Duodenal mucosa (tissue), 2 donors: Measurements from ENCODE around the gene HERPUD2.

ENCODE experiments used
- H3K27ac ChIP-seq: one replicate; pipeline ENCODE4 v1.7.0; 2013; ENCODE audit warnings: low read depth, low read length
- H3K27me3 ChIP-seq, 2 donors: one replicate each; pipeline ENCODE4 v1.7.0; 2013; ENCODE audit warnings: low read length in 2 of 2, control low read depth in 1 of 2; ENCODE audit not compliant: insufficient read depth in 2 of 2, control insufficient read depth in 1 of 2
- H3K36me3 ChIP-seq, 2 donors: one replicate each; pipeline ENCODE4 v1.7.0; 2013; ENCODE audit warnings: low read length in 2 of 2, control low read depth in 1 of 2; ENCODE audit not compliant: insufficient read depth in 2 of 2, control insufficient read depth in 1 of 2
- H3K4me1 ChIP-seq, 2 donors: one replicate each; pipeline ENCODE4 v1.7.0; 2013; ENCODE audit warnings: low read length in 2 of 2, control low read depth in 1 of 2; ENCODE audit not compliant: insufficient read depth in 2 of 2, control insufficient read depth in 1 of 2
- H3K4me3 ChIP-seq, 2 donors: one replicate each; pipeline ENCODE4 v1.7.0; 2013; ENCODE audit warnings: low read length in 2 of 2, low read depth in 1 of 2
- H3K9ac ChIP-seq, 2 donors: one replicate each; pipeline ENCODE4 v1.7.0; 2013; ENCODE audit warnings: low read length in 2 of 2, low read depth in 1 of 2
- H3K9me3 ChIP-seq, 2 donors: one replicate each; pipeline ENCODE4 v1.7.0; 2013; ENCODE audit warnings: low read length in 2 of 2, control low read depth in 1 of 2; ENCODE audit not compliant: control insufficient read depth in 1 of 2

Gene HERPUD2

GRCh38 chr7:35624299-35625186 is 70.4 kb downstream of the HERPUD2 start:
- Histone ChIP-seq H3K36me3 (peaks cover 0 to 4% of the 10 kb centered on the region in 2 donors), H3K27me3 (no peaks in the 10 kb centered on the region), H3K4me1 (peaks cover 0 to 4% of the 10 kb centered on the region in 2 donors), H3K27ac (no peak overlapping the region), H3K9ac (no peak overlapping the region), H3K9me3 (no peaks in the 10 kb centered on the region), H3K4me3 (no peak overlapping the region)

DNA sequence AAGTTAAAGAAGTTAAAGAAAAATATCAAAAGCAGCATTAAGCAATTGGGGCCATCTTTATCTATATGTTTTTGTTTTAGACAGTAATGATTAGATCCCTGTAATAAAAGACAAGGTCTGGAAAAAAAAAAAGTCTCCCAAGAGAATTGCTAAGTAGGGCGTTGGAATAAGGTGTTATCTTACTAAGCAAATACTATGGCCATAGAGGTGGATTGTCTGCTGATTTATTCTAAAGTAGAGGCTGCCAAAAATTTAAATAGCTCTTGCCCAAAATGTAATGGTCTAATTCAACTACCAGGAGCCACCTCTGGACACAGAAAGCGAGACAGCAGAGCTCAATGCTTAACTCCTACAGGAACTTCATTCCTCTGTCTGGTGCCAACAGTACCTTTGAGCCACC is 71.6 kb downstream of the HERPUD2 start:
- H3K4me3 ChIP-seq: no peak overlapping the region
- H3K27me3 ChIP-seq: no peaks in the 10 kb centered on the region
- no peaks in the 10 kb centered on the region for H3K36me3 ChIP-seq
- no peak overlapping the region for H3K9ac ChIP-seq
- H3K27ac ChIP-seq: no peak overlapping the region
- H3K4me1 ChIP-seq: peaks cover 0 to 4% of the 10 kb centered on the region in 2 donors
- no peaks in the 10 kb centered on the region for H3K9me3 ChIP-seq

GRCh38 chr7:35619863-35620262 is 75.1 kb downstream of the HERPUD2 start:
- Histone ChIP-seq H3K27ac (no peak overlapping the region), H3K4me3 (no peak overlapping the region), H3K9ac (no peak overlapping the region)

DNA sequence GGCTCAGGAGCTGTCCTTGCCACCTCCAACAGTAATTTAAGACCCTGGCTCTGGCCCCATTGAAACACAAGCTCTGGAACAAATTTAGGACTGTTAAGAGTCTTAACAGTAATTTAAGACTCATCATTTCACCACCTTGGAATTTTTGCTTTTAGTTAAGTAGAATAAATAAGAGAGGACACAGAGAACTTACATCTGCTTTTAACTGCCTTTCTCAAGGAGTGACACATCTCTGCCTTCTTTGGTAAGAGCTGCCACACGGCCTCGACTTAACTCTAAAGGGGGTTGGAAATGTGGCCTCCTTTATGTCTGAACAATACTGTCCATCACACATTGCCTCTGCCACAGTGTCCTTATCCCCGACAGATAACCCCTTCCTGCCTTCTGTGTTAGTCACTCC is 77.9 kb downstream of the HERPUD2 start:
- no peaks in the 10 kb centered on the region for H3K27me3 ChIP-seq
- no peaks in the 10 kb centered on the region for H3K9me3 ChIP-seq
- H3K4me1 ChIP-seq: no peaks in the 10 kb centered on the region
- no peak overlapping the region for H3K4me3 ChIP-seq
- no peaks in the 10 kb centered on the region for H3K36me3 ChIP-seq
- no peak overlapping the region for H3K27ac ChIP-seq
- H3K9ac ChIP-seq: no peak overlapping the region

More at GRCh38 chr7:35619863-35620262, 75.1 kb downstream of the HERPUD2 start:
- no peaks in the 10 kb centered on the region for H3K36me3 ChIP-seq
- H3K4me1 ChIP-seq: peaks cover 0 to 4% of the 10 kb centered on the region in 2 donors
- no peaks in the 10 kb centered on the region for H3K27me3 ChIP-seq
- H3K9me3 ChIP-seq: no peaks in the 10 kb centered on the region

GRCh38 chr7:35613150-35613549 is 81.8 kb downstream of the HERPUD2 start:
- Histone ChIP-seq H3K27me3 (no peaks in the 10 kb centered on the region), H3K9me3 (no peaks in the 10 kb centered on the region), H3K36me3 (no peaks in the 10 kb centered on the region), H3K4me1 (no peaks in the 10 kb centered on the region), H3K4me3 (no peak overlapping the region), H3K27ac (no peak overlapping the region), H3K9ac (no peak overlapping the region)

- H3K9ac ChIP-seq: no peak overlapping the region
- H3K36me3 ChIP-seq: no peaks in the 10 kb centered on the region
- H3K27me3 ChIP-seq: no peaks in the 10 kb centered on the region
- no peak overlapping the region for H3K27ac ChIP-seq
- no peak overlapping the region for H3K4me3 ChIP-seq
- no peaks in the 10 kb centered on the region for H3K4me1 ChIP-seq
- no peaks in the 10 kb centered on the region for H3K9me3 ChIP-seq
Measured at GRCh38 chr7:35605760-35606159, 89.2 kb downstream of the HERPUD2 start.

- Histone ChIP-seq H3K9ac (no peak overlapping the region), H3K27ac (no peak overlapping the region), H3K27me3 (no peaks in the 10 kb centered on the region), H3K4me1 (no peaks in the 10 kb centered on the region), H3K9me3 (no peaks in the 10 kb centered on the region), H3K36me3 (no peaks in the 10 kb centered on the region), H3K4me3 (no peak overlapping the region)
Measured at GRCh38 chr7:35604595-35604994, 90.3 kb downstream of the HERPUD2 start.

DNA sequence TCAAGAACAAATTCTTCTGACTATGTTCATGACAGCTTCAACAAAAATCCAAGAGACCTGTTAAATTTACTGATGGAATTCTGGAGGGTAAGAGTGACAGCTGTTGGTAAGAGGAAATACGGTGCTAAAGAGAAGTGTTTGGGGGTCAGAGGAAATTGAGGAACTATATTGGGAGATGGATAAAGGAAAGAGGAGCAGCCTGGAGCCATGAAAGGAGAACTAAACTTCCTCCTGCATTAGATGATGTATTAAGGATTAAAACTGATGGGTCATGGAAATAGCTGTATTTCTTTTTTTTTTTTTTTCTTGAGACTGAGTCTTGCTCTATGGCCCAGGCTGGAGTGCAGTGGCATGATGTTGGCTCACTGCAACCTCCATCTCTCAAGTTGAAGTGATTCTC is 95.3 kb downstream of the HERPUD2 start:
- Histone ChIP-seq H3K4me1 (no peaks in the 10 kb centered on the region), H3K36me3 (no peaks in the 10 kb centered on the region), H3K9me3 (no peaks in the 10 kb centered on the region), H3K27me3 (no peaks in the 10 kb centered on the region), H3K4me3 (no peak overlapping the region), H3K9ac (no peak overlapping the region), H3K27ac (no peak overlapping the region)

DNA sequence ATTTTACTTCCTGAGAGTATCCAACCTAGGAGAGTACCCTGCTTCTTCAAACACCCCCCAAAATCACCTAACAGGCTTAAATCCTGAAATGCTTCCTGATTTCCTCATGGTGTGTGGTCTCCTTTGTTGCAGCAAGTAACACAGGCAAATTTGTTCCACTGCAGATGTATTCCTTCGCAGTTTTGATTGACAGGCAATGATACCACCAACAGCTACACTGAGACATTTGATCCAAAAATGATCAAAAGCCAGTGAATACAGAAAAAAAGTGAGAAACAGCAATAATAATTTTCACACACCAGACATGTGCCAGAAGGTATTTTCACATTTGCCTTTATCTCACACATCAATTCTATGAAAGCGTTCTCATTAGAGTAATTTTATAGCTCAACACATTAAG is 95.9 kb downstream of the HERPUD2 start:
- Histone ChIP-seq H3K36me3 (no peaks in the 10 kb centered on the region), H3K9me3 (no peaks in the 10 kb centered on the region), H3K9ac (no peak overlapping the region), H3K4me1 (no peaks in the 10 kb centered on the region), H3K27me3 (no peaks in the 10 kb centered on the region), H3K4me3 (no peak overlapping the region), H3K27ac (no peak overlapping the region)

GRCh38 chr7:35596061-35596460 is 98.9 kb downstream of the HERPUD2 start:
- Histone ChIP-seq H3K9ac (no peak overlapping the region), H3K27me3 (no peaks in the 10 kb centered on the region), H3K27ac (no peak overlapping the region), H3K9me3 (no peaks in the 10 kb centered on the region), H3K4me1 (no peaks in the 10 kb centered on the region), H3K4me3 (no peak overlapping the region), H3K36me3 (no peaks in the 10 kb centered on the region)
